Measurements from ENCODE around the gene LNX1.

LNX1 gene

GRCh38 chr4:53499791-53500190 is 91.5 kb downstream of the LNX1 start:
- DNase-seq (ENCODE audit: low read depth in 1 of 2, low spot score in 1 of 2): no peak

GRCh38 chr4:53498706-53499105 is 92.6 kb downstream of the LNX1 start:
- DNase-seq (ENCODE audit: low read depth in 1 of 2, low spot score in 1 of 2): no peak

GRCh38 chr4:53497487-53498244 is 93.6 kb downstream of the LNX1 start:
- no peak for DNase-seq (ENCODE audit: low read depth in 1 of 2, low spot score in 1 of 2)

- no peak for DNase-seq (ENCODE audit: low read depth in 1 of 2, low spot score in 1 of 2)
These were observed 96.4 kb downstream of the LNX1 start for GRCh38 chr4:53494851-53495250.

- DNase-seq (ENCODE audit: low read depth in 1 of 2, low spot score in 1 of 2): no peak
These were observed 100.2 kb downstream of the LNX1 start for GRCh38 chr4:53490965-53491622.

GRCh38 chr4:53490161-53490956 is 100.9 kb downstream of the LNX1 start:
- no peak for DNase-seq (ENCODE audit: low read depth in 1 of 2, low spot score in 1 of 2)

GRCh38 chr4:53489279-53489889 is 101.9 kb downstream of the LNX1 start:
- DNase-seq (ENCODE audit: low read depth in 1 of 2, low spot score in 1 of 2): no peak

- no peak for DNase-seq (ENCODE audit: low read depth in 1 of 2, low spot score in 1 of 2)
These were observed 103.5 kb downstream of the LNX1 start for GRCh38 chr4:53487766-53488165.

GRCh38 chr4:53485658-53486040 is 105.6 kb downstream of the LNX1 start:
- no peak for DNase-seq (ENCODE audit: low read depth in 1 of 2, low spot score in 1 of 2)

- no peak for DNase-seq (ENCODE audit: low read depth in 1 of 2, low spot score in 1 of 2)
These were observed 106.2 kb downstream of the LNX1 start for GRCh38 chr4:53484911-53485657.

GRCh38 chr4:53483250-53483649 is 108.0 kb downstream of the LNX1 start:
- DNase-seq (ENCODE audit: low read depth in 1 of 2, low spot score in 1 of 2): no peak

GRCh38 chr4:53481586-53481985 is 109.7 kb downstream of the LNX1 start:
- no peak for DNase-seq (ENCODE audit: low read depth in 1 of 2, low spot score in 1 of 2)

GRCh38 chr4:53480909-53481308 is 110.4 kb downstream of the LNX1 start:
- DNase-seq (ENCODE audit: low read depth in 1 of 2, low spot score in 1 of 2): no peak

- DNase-seq (ENCODE audit: low read depth in 1 of 2, low spot score in 1 of 2): no peak
These were observed 111.4 kb downstream of the LNX1 start for GRCh38 chr4:53479736-53480525.

- no peak for DNase-seq (ENCODE audit: low read depth in 1 of 2, low spot score in 1 of 2)
These were observed 112.4 kb downstream of the LNX1 start for GRCh38 chr4:53478671-53479456.

GRCh38 chr4:53477636-53478035 is 113.7 kb downstream of the LNX1 start:
- DNase-seq (ENCODE audit: low read depth in 1 of 2, low spot score in 1 of 2): no peak

GRCh38 chr4:53477038-53477565 is 114.2 kb downstream of the LNX1 start:
- no peak for DNase-seq (ENCODE audit: low read depth in 1 of 2, low spot score in 1 of 2)

GRCh38 chr4:53476232-53477037 is 114.9 kb downstream of the LNX1 start:
- DNase-seq (ENCODE audit: low read depth in 1 of 2, low spot score in 1 of 2): no peak
